Activated naive CD4-positive, alpha-beta T cell treated with anti-CD3 and anti-CD28 coated beads, Interleukin-2, amount 50 U/mL, for 16 hours (primary cell): ENCODE results near the gene SSH2.

Experiments
- DNase-seq: peaks from one replicate; pipeline ENCODE4 v3.0.0-alpha.2; 2020

The SSH2 gene

GRCh38 chr17:29771546-29771945 is 158.5 kb downstream of the SSH2 start:
- no peak for DNase-seq

DNA sequence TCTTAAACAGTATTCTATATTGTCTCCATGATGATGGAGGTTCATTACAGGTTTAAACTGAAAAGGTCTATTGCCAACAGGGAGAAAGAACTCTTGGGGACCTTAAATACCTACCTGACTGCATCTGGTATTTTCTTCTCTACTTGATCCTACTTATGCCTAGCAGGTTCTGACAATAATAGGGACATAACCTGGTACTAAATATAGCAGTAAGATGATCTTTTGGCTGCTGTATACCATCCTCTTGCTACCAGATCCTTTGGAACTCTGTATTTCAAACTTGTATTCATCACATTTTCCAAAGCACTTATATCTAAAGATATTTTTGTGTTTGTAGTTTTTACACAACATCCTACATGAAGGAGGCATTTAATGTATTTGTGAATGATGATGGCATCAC is 160.8 kb downstream of the SSH2 start:
- DNase-seq = no peak

GRCh38 chr17:29766796-29767327 is 163.2 kb downstream of the SSH2 start:
- no peak for DNase-seq

DNA sequence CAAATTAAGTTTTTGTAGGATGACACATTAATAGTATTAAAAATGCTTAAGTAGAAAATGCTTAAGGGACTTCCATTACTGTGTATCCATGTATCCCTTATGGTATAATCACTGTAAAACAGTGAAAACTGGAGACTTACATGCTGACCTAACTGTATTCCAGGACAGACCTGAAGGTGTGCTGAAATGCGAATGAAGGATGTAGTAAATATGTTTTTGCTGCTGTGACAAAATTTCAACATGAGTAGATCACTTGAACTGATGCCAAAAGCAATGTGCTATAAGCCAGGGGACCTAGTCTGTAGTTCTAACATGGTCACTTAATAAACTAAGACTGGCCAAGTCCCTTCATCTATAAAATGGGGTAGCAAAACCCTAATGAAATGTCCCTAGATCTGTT is 165.3 kb downstream of the SSH2 start:
- no peak for DNase-seq

DNA sequence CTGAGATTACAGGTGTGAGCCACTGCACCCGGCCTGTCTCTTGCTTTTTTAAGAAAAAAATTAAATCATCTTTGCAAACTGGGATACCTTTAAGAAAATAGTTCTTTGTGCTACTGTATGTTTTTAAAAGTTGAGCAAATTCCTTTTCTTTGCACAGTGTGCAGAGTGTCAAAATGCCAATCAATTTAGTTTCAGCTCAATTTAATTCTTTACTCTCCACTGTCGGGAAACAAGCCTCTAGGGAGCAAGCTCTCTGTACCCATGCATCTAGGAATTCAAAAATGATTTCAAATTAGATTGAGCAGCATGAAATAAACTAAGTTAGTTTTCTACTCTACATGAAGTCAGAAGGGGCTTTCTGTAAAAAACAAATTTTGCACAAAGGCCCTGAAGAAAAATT is 165.8 kb downstream of the SSH2 start:
- DNase-seq = no peak

DNA sequence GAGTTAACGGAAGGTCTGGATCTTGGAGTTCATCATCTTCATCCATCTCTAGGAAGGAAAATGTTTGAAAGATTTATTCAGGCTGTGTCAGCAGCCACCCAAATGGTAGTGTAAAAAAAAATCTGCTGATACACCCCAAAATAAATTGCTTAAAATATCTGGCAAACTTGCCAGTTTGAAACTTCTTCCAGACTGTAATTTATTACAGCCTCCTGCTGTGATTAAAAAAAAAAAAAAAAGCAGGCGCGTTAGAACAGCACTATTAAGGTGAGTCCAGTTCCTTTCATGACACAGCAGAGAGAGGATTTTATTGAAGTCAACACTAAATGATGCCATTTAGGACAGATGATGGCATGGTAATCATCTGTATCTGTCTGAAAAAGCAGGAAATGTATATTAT is 166.8 kb downstream of the SSH2 start:
- no peak for DNase-seq

DNA sequence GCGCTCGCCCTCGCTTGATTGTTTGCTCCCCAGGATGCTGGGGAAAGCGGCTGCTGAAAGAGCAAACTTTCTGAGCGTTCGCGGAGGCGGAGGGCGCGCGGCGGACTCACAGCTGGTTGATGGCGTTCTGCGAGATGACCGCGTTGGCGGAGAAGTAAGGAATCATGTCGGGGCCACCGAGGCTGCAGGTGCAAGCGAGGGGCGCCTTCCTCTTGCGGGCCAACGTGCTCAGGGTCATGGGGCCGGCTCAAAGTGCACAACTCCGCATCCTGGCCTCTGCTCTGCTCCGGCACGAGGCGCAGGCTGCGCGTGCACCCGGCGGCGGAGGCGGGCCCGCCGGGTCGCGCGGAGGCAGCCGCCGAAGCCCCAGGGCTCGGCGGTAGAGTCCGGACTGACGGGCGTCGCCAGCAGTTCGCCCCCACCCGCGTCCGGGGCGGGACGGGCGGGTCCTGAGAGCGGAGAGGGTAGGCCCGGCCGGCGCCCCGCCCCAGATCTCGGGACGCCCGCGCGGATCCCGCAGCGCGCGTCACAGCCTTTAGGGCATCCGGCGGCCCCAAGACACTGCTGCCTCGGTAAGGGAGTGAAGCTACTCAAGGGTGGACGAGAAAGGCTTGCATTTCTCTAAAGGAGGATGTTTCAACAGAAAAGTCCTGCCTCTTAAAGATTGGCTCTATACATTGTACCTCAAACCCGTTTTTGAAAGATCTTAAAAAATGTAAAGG is 168.8 kb downstream of the SSH2 start:
- DNase-seq = peak; percentile 91

DNA sequence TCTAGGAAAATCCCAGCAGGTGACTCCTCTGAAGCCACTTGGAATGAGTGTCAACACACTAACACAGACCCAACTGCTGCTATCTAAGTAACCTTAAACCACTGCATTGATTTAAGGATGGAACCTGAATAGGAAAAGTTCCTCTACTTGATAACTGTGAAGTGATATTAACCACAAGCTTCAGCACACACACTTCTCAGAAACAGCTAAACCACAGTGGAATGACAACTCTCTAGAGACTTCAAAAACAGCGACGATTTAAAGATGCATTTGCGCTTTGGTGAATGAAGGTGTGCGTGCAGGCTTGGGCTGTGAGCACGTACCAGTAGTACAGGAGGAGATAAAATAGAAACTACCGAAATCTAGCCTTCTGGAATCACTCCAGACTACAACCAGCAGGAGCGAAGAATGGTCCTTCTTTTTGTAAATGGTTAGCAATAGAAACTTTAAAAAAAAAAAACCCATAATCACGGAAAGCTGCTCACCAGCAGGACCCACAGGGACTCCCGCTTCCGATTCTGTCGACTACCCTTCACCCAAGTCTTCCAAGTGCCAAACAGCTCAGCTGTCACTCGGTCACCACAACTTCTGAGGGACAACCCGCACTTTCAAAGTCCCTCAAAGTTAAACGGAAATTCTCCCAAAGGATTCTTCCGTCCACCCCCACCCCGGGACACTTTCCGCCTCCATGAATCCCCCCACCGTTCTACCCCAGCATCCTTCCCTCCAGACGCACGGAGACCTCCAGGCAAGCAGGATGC is 169.6 kb downstream of the SSH2 start:
- DNase-seq = peak; percentile 58

GRCh38 chr17:29758255-29758654 is 171.8 kb downstream of the SSH2 start:
- no peak for DNase-seq

GRCh38 chr17:29757788-29758187 is 172.2 kb downstream of the SSH2 start:
- no peak for DNase-seq

GRCh38 chr17:29753845-29754439 is 176.1 kb downstream of the SSH2 start:
- no peak for DNase-seq

GRCh38 chr17:29749045-29749825 is 180.8 kb downstream of the SSH2 start:
- DNase-seq = no peak

DNA sequence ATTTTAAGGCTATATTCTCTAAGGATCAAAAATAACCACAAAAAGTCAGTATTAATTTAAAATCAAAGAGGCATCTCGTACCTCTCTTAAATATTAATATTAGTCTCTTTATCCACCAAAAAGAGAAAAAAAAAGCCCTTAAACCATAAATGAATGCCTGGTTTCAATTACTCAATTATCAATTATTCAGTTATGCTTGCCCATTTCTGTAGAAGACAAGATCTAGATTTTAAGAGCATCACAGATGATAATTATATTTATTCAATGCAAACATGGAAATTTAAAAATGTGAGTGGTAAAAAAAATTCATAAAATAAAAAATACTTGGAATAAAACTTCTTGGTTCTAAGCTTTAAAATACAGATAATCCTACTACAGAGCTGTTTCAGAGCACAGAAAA is 181.6 kb downstream of the SSH2 start:
- no peak for DNase-seq

- no peak for DNase-seq
Observed at GRCh38 chr17:29747660-29748059, 182.4 kb downstream of the SSH2 start.

- no peak for DNase-seq
Observed at GRCh38 chr17:29746669-29747068, 183.4 kb downstream of the SSH2 start.

DNA sequence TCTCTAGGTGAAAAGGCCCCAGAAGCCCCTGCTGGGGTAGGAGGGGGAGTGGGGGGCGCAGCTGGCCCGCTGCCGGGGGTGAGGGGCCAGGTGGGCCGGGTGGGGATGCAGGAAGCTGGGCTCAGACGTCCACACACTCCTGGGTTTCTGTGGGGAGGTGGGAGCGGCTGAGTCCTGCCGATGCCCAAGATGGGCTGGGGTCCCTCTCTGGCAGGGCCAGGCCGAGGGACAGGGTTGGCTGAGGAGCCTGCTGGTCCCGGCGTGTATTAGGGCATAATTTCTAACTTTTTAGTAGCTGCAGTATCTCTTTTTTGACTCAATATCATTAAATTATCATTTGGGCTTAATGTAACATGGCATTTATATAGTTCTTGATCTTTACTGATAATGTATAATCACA is 185.9 kb downstream of the SSH2 start:
- DNase-seq = no peak

DNA sequence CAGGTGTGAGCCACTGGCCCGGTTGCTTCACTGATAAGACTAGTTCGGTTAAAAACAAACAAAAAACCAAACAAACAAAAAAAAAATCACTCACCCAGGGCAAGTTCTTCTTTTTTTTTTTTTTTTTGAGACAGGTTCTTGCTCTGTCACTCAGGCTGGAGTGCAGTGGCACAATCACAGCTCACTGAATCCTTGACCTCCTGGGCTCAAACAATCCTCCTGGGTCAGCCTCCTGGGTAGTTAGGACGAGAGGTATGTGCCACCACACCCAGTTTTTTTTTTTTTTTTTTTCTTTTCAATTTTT is 187.9 kb downstream of the SSH2 start:
- no peak for DNase-seq

DNA sequence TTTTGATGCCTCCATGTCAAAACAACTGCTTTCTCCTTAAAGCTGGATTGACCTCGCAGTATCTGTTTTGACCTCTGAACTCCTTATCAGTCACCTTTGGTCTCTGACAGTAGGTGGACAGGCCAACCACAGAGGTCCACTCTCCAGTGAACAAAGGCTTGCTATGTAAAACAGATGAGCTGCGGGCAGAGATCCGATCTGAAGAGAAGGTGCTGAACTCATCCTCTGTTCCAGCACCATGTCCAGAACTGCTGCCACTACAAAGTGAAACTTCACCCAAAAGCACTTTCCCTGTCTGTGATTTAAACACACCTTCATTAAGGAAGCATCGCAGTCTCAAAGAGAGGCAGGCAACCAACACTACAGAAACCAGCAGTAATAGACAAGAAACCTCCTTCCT is 190.0 kb downstream of the SSH2 start:
- no peak for DNase-seq

- no peak for DNase-seq
Observed at GRCh38 chr17:29734640-29735039, 195.4 kb downstream of the SSH2 start.

DNA sequence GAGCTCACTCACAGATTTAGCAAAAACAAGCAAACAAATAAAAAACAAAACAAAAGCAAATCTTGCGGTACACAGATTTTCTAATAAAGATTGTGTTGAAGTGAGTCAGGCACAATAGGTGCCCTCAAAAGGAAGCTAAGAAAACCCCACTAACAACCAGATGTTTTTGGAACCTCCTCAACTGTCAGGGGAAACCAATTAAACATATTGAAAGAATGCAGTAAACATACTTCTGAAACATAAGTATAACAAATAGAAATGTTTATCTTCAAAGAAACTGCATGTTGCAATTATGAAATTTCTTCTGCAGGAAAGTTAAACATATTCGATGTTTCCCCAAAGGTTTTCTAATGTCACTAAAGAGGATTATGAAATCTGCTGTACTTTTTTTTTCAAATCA is 196.9 kb downstream of the SSH2 start:
- no peak for DNase-seq

GRCh38 chr17:29732613-29733012 is 197.4 kb downstream of the SSH2 start:
- no peak for DNase-seq

DNA sequence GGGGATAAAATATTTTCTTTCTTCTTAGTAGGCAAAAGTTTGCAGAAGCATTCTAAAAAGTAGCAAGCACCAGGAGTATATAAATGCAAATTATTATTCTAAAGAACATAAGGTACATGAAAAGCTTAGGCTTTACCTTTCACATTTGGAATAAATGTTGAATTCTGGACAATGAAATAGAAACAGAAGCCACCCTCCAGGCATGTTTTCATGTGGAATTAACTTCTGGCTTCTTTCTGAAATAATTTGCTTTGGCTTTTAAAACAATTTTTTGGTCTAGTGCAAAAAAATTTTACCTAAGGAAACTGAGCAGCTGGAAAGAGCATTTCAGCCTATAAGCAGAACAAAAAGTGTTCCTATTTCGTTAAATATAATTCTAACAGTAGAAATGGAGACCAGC is 197.8 kb downstream of the SSH2 start:
- DNase-seq = no peak

DNA sequence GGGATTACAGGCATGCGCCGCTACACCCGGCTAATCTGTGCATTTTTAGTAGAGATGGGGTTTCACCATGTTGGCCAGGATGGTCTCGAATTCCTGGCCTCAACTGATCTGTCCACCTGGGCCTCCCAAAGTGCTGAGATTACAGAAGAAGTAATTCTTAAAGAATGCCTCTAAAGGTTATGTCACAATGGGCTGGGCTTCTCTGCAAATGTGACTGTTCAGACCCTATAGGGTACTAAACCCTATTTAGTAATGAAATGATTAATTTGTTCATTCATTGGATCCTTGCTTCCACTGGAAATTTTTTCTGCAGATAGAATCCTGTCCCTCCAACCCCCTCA is 198.5 kb downstream of the SSH2 start:
- DNase-seq = no peak

DNA sequence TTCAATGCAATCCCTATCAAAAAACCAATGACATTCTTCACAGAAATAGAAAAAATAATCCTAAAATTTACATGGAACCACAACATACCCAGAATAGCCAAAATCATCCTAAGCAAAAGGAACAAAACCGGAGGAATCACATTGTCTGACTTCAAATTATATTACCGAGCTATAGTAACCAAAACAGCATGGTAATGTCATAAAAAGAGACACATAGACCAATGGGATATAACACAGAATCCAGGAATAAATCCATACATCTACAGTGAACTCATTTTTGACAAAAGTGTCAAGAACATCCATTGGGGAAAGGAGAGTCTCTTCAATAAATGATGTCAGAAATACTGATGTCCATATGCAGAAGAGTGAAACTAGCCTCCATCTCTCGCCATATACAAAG is 201.5 kb downstream of the SSH2 start:
- no peak for DNase-seq
